NCI-H128 (cell line): Measurements from ENCODE around the gene OR10G7.

ENCODE experiments used
- DNase-seq: peaks from one replicate; lab custom pipeline; 2025; ENCODE audit not compliant: unreplicated experiment; lab: John Stamatoyannopoulos, UW

Gene OR10G7

GRCh38 chr11:124041254-124041653 lies at the start of gene OR10G7:
Gene OR10G7, minus strand, starts transcription at chr11:124041325. Its CDS starts 2,324 bp downstream, at chr11:124039001.
- no peak for DNase-seq

GRCh38 chr11:124085997-124086846 lies 45.1 kb upstream of the OR10G7 start:
- DNase-seq: no peak

- no peak for DNase-seq
These were observed 44.5 kb upstream of the OR10G7 start for GRCh38 chr11:124085583-124085982.

- no peak for DNase-seq
These were observed 41.2 kb upstream of the OR10G7 start for GRCh38 chr11:124082371-124082770.

- no peak for DNase-seq
These were observed 40.4 kb upstream of the OR10G7 start for GRCh38 chr11:124081483-124081882.

- no peak for DNase-seq
These were observed 39.3 kb upstream of the OR10G7 start for GRCh38 chr11:124080327-124081001.

GRCh38 chr11:124079631-124080326 lies 38.7 kb upstream of the OR10G7 start:
- no peak for DNase-seq

- DNase-seq: no peak
These were observed 37.5 kb upstream of the OR10G7 start for GRCh38 chr11:124078591-124078990.

- no peak for DNase-seq
These were observed 36.1 kb upstream of the OR10G7 start for GRCh38 chr11:124077266-124077665.

GRCh38 chr11:124075841-124076651 lies 34.9 kb upstream of the OR10G7 start:
- no peak for DNase-seq

- no peak for DNase-seq
These were observed 34.3 kb upstream of the OR10G7 start for GRCh38 chr11:124075492-124075840.

GRCh38 chr11:124074554-124074953 lies 33.4 kb upstream of the OR10G7 start:
- DNase-seq: no peak

GRCh38 chr11:124072147-124072546 lies 31.0 kb upstream of the OR10G7 start:
- no peak for DNase-seq

- DNase-seq: no peak
These were observed 30.5 kb upstream of the OR10G7 start for GRCh38 chr11:124071623-124071948.

- DNase-seq: no peak
These were observed 29.9 kb upstream of the OR10G7 start for GRCh38 chr11:124070915-124071622.

GRCh38 chr11:124069429-124070401 lies 28.6 kb upstream of the OR10G7 start:
- no peak for DNase-seq

GRCh38 chr11:124068601-124069110 lies 27.5 kb upstream of the OR10G7 start:
- DNase-seq: no peak

GRCh38 chr11:124052966-124053365 lies 11.8 kb upstream of the OR10G7 start:
- DNase-seq: no peak

- no peak for DNase-seq
These were observed 9.6 kb upstream of the OR10G7 start for GRCh38 chr11:124050748-124051147.
